Type B pancreatic cell (in vitro differentiated cells): ENCODE data around the gene ZNF568. TPM values are rescaled to one million over a fixed set of nuclear protein-coding genes. Genes with fewer than 3 reads are reported as not detected.

Experiments used
- DNase-seq: peaks from one replicate; pipeline ENCODE4 v3.0.0; 2021; ENCODE audit warnings: mixed read lengths; ENCODE audit not compliant: unreplicated experiment; ENCODE audit errors: extremely low spot score
- H3K27ac Mint-ChIP-seq: 2 replicates; pipeline ENCODE4 v1.8.0; 2021; ENCODE audit warnings: mild to moderate bottlenecking, mixed read lengths
- H3K27me3 Mint-ChIP-seq: 2 replicates; pipeline ENCODE4 v1.8.0; 2021; ENCODE audit warnings: mixed read lengths
- H3K36me3 Mint-ChIP-seq: 2 replicates; pipeline ENCODE4 v1.8.0; 2021; ENCODE audit warnings: mixed read lengths
- H3K4me1 Mint-ChIP-seq: one replicate; pipeline ENCODE4 v1.8.0; 2021; ENCODE audit warnings: mixed read lengths; ENCODE audit not compliant: unreplicated experiment
- H3K4me3 Mint-ChIP-seq: 2 replicates; pipeline ENCODE4 v1.8.0; 2021; ENCODE audit warnings: mild to moderate bottlenecking, mixed read lengths
- H3K9me3 Mint-ChIP-seq: 2 replicates; pipeline ENCODE4 v1.8.0; 2021; ENCODE audit warnings: mixed read lengths
- CTCF ChIP-seq: fragments of 200-600 bp; sonication (generic); conservative IDR thresholded peaks from 2 replicates; pipeline ENCODE4 v1.5.0; 2021; ENCODE audit warnings: antibody characterized with exemption, mild to moderate bottlenecking
- long read RNA-seq: library from polyadenylated mRNA; unstranded; transcript quantifications from one replicate; pipeline ENCODE4 v2.0.0, GENCODE V29; 2020
- total RNA-seq: library from RNA; stranded (reverse); gene quantifications from 2 replicates; pipeline ENCODE4 v1.2.1, GENCODE V29; 2021; ENCODE audit warnings: low replicate concordance

ZNF568 gene
- total RNA-seq, result 7.0 and 10.5 TPM in 2 replicates
- long read RNA-seq, transcript ZNF568-201 (7 exons, 2,441 nt), result major isoform, 8 of 21 reads
- long read RNA-seq, partial matches to known transcripts, result 0 of 21 reads
- long read RNA-seq, other reads (novel, unspliced or antisense), result 10 of 21 reads

DNA sequence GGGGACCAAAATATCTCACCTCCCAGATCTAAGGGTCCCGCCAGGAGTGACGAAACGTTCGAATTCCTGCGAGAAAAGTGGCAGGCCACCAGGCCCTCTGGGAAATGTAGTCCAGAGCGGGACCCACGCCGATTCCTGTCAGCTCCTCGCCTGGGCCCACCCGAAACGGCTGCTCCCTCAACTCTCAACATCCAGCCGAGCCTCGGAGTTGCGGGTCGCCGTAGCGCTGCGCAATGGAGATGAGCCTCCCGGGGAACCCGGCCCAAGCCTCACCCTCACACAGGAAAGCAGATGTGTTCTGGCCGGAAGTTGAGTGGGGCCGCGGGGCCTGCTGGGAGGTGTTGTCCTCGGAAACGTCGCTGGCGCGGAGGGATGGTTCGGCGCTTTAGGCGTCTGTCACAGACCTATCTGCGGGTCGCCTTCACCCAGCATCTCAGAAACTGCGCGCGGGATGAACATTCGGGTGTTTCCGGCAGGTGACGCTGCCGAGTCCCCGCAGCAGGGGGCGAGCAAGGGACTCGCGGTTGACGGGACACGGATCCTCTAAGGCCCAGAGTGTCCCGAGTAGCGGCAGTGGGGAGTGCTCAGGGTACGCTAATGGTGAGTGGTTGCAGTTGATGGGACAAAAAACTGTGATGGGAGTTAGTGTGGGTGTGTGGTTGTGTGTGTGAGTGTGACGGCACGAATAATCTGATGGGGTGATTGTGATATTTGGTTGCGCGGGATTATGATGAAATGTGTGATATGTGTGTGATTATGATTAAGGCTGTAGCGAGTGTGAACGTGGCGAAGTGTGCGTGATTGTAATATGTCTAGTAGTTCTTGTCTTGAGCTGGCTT is at the start of gene ZNF568, which contains the start of gene ZNF829:
TSS of gene ZNF568 (plus strand) at position 341 of the 839 bp plus-strand sequence. CDS start 6,439 bp downstream, outside the sequence.
TSS of gene ZNF829 (minus strand) at position 300 of the 839 bp plus-strand sequence. CDS start 1,124 bp downstream, outside the sequence.
- peaks cover 48% of the 10 kb centered on the region for H3K36me3 Mint-ChIP-seq
- H3K27ac Mint-ChIP-seq, result peak within 1 kb of the TSS; percentile 90
- peaks cover 4% of the 10 kb centered on the region for H3K9me3 Mint-ChIP-seq

DNA sequence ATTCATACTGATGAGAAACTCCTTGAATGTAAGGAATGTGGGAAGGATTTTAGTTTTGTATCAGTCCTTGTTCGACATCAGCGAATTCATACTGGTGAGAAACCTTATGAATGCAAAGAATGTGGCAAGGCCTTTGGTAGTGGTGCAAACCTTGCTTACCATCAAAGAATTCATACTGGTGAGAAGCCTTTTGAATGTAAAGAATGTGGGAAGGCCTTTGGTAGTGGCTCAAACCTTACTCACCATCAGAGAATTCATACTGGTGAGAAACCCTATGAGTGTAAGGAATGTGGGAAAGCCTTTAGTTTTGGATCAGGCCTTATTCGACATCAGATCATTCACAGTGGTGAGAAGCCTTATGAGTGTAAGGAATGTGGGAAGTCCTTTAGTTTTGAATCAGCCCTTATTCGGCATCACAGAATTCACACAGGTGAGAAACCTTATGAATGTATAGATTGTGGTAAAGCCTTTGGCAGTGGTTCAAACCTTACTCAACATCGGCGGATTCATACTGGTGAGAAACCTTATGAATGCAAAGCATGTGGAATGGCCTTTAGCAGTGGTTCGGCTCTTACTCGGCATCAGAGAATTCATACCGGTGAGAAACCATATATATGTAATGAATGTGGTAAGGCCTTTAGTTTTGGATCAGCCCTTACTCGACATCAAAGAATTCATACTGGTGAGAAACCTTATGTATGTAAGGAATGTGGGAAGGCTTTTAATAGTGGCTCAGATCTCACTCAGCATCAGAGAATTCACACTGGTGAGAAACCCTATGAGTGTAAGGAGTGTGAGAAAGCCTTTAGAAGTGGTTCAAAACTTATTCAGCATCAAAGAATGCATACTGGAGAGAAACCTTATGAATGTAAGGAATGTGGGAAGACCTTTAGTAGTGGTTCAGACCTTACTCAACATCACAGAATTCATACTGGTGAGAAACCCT is 38.9 kb upstream of the ZNF568 start:
- TF ChIP-seq CTCF, result no peak
- H3K9me3 Mint-ChIP-seq, result peaks cover 25% of the 10 kb centered on the region
- no peak overlapping the region for H3K27ac Mint-ChIP-seq
- H3K4me3 Mint-ChIP-seq, result no peak overlapping the region
- H3K4me1 Mint-ChIP-seq, result no peaks in the 10 kb centered on the region
- no peaks in the 10 kb centered on the region for H3K27me3 Mint-ChIP-seq
- H3K36me3 Mint-ChIP-seq, result peaks cover 61% of the 10 kb centered on the region
- DNase-seq, result no peak

More for the DNA sequence above, at the start of gene ZNF568, which contains the start of gene ZNF829:
- Mint-ChIP-seq H3K4me3 (peak within 1 kb of the TSS; percentile 95), H3K4me1 (peaks cover 4% of the 10 kb centered on the region), H3K27me3 (no peaks in the 10 kb centered on the region)
- peak; percentile 75 for TF ChIP-seq CTCF
- DNase-seq, result peak; percentile 88

GRCh38 chr19:36891768-36892357 is 24.3 kb upstream of the ZNF568 start:
- no peak for TF ChIP-seq CTCF
- Mint-ChIP-seq H3K9me3 (peaks cover 38% of the 10 kb centered on the region), H3K36me3 (peaks cover 70% of the 10 kb centered on the region), H3K4me1 (no peaks in the 10 kb centered on the region), H3K4me3 (no peak overlapping the region), H3K27me3 (no peaks in the 10 kb centered on the region), H3K27ac (no peak overlapping the region)
- DNase-seq, result no peak

DNA sequence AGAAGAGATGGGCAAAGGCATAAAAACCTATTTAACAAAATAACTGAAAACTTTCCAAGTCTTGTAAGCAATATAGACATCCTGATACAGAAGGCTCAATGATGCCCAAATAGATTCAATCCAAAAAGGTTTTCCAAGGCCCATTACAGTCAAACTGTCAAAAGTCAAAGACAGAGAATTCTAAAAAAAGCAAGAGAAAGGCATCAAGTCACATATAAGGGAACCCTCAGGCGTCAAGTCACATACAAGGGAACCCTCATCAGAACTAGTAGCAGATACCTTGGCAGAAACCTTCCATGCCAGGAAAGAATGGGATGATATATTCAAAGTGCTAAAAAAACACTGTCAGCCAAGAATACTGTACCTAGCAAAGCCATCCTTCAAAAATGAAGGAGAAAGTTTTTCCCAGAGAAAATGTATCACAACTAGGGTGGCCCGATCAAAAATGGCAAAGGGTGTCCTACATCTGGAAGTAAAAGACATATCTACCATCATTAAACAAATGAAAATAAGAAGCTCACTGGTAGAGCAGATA is 21.2 kb upstream of the ZNF568 start:
- no peak for DNase-seq
- peaks cover 45% of the 10 kb centered on the region for H3K9me3 Mint-ChIP-seq
- H3K27me3 Mint-ChIP-seq, result no peaks in the 10 kb centered on the region
- H3K27ac Mint-ChIP-seq, result no peak overlapping the region
- TF ChIP-seq CTCF, result no peak
- no peaks in the 10 kb centered on the region for H3K4me1 Mint-ChIP-seq
- peaks cover 78% of the 10 kb centered on the region for H3K36me3 Mint-ChIP-seq
- H3K4me3 Mint-ChIP-seq, result no peak overlapping the region

GRCh38 chr19:36898422-36898821 is 17.7 kb upstream of the ZNF568 start:
- DNase-seq, result no peak
- H3K4me3 Mint-ChIP-seq, result no peak overlapping the region
- no peak for TF ChIP-seq CTCF
- H3K27ac Mint-ChIP-seq, result no peak overlapping the region
- H3K27me3 Mint-ChIP-seq, result no peaks in the 10 kb centered on the region
- no peaks in the 10 kb centered on the region for H3K4me1 Mint-ChIP-seq
- H3K36me3 Mint-ChIP-seq, result peaks cover 75% of the 10 kb centered on the region
- H3K9me3 Mint-ChIP-seq, result peaks cover 37% of the 10 kb centered on the region
